Posterior vena cava (tissue), 2 donors: ENCODE measurements around the gene EYS. TPM values are rescaled to one million over a fixed set of nuclear protein-coding genes. Genes with fewer than 3 reads are reported as not detected.
"Not testable (repeated sequence)": the region's sequence is repeated elsewhere in the genome, so short reads cannot be mapped to it uniquely, and the experiment has no call there.

Experiments
- DNase-seq: peaks from one replicate; pipeline ENCODE4 v3.0.0-alpha.2; 2020; ENCODE audit warnings: low spot score
- intact Hi-C, 2 donors: fragments of 100-400 bp; cut with DNase I; formaldehyde crosslinking; loops; one replicate each; pipeline versions ENCODE4 v1.14.1 to v1.14.2; 2022 to 2023
- total RNA-seq, 2 donors: library from RNA; stranded (reverse); fragmentation: NEBNext Ultra II Directional; extraction: Animal tissue kit (Norgen Biotek cat#: 25700); gene quantifications; one replicate each; pipeline ENCODE4 v1.2.1, GENCODE V29; 2021
- donor health status: DM: yes; HTN: yes; CAD: no.
- donor health status: DM: yes; HTN: yes; CAD: no.

Gene EYS
- total RNA-seq, 2 donors from 2014 or later: not detected

DNA sequence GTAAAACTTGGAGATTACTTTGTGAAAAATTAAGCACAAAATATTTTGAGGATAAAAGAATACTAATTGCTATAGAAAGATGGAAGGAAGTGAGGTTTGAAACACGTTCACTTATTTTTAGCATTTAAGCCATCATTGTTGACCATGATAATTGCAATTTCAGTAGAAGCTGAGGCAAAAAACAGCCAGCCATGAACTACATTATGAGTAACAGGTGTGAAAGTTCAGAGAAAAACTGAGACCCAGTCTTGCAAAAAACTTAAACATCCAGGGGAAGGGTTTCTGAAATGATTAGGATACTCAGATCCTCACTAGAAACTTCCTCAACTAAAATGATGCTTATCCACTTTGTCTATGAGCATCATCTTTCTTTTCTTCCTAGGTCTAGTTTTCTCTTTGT is 1452.0 kb downstream of the EYS start:
- intact Hi-C loops: no loop called here
- DNase-seq: no peak

DNA sequence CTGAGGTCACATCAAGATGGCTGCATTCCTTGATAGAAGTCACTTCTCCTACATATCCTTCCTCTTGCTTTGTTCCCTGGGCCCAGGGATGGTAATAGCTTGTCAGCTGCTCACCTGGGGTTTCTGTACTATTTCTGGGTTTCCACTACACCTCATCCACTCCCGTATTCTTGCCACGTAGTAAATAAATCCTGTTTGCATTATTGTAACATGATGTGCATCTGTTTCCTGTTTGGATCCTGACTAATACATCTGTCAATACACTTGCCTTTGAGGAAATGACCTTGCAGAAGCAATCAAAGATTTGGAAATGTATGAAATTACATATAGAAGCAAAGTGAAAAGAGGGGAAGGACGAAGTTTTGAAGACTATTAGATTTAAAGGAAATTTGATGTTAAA is 1452.5 kb downstream of the EYS start:
- no peak for DNase-seq
- intact Hi-C loops: no loop called here

DNA sequence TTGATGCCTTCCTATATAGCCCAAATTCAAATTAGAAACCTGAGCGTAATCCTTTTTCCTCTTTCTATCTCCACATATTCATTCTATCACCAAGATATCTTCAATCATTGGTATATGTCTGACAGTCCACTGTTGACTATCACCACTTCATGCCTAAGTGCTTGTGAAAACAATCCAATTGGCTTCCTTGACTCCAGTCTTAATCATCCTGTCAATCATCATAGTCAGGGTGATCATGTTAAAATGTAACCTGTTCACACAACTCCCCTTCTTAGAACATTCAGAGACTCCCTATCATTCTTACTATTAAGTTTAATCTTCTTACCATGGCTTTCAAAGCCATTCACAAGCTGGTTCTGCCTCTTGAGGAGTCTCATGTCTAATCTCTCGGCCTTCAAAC is 1454.8 kb downstream of the EYS start:
- DNase-seq: no peak
- intact Hi-C loops: no loop called here

DNA sequence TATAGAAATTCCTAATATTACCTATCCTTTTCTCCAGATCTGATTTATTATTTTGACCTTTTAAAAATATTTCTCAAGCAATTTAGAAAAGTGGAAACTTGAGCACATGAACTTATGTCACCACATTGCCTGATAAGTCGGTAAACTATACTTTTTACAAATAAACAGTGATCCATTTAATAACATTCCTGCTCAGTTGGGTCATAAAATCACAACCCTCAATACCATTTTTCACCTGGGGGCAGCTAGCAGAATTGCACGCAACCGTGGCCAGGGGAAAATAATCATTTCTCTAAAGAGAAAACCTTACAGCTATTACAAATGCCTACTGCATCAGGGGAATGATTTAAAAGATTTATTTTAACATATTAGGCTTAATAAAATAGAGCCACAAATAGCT is 1456.9 kb downstream of the EYS start:
- DNase-seq: no peak
- intact Hi-C loops: no loop called here

DNA sequence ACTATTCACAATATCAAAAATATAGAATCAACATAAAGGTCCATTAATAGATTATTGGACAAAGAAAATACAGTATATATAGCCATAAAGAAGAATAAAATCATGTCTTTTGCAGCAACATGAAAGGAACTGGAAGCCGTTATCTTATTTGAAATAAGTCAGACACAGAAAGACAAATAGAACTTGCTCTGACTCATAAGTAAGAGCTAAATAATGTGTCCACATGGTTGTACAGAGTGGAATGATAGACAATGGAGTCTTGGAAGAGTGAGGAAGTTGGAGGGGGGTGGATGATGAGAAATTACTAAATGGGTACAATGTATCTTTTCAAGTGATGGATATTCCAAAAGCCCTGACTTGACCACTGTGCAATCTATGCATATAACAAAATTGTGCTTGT is 1457.9 kb downstream of the EYS start:
- DNase-seq: no peak
- intact Hi-C loops: no loop called here

DNA sequence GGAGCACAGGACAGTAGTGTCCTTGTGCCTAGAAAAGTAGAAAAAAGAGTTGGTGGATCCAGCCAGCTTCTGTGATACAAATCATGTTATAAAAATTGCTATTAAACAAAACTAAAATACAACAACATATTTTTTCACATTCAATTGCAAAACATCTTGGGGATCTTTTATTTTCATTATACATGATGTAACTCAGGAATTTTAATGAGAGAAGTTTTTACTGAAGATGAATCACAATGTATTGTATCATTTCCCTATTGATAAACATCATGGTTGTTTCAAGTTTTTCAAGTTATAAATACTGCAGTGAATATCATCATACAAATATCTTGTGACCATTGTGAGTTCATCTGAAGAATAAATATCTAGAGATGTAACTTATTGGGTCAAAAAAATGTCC is 1463.4 kb downstream of the EYS start:
- no peak for DNase-seq
- intact Hi-C loops: no loop called here

DNA sequence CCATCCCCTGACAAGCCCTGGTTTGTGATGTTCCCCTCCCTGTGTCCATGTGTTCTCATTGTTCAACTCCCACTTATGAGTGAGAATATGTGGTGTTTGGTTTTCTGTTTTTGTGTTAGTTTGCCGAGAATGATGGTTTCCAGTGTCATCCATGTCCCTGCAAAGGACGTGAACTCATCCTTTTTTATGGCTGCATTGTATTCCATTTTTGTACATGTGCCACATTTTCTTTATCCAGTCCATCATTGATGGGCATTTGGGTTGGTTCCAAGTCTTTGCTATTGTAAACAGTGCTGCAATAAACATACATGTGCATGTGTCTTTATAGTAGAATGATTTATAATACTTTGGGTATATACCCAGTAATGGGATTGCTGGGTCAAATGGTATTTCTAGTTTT is 1468.1 kb downstream of the EYS start:
- intact Hi-C loops, DNase-seq: not testable (repeated sequence)

DNA sequence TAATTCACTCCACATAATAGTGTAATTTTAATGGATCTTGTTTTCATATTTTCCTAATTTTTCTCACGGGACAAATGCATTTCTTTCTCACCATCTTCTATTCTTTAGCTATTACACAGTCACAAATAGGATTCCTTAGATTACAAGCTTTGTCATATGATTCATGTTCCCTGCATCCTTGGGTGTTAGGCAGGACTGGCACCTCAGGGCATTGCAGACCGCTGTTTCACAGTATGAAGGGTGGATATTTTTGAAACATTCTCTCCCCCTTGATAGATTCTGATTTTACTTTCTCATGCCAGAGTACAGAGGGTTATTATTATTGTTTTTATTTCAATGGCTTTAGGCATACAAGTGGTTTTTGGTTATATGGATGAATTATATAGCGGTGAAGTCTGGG is 1469.0 kb downstream of the EYS start:
- no peak for DNase-seq
- intact Hi-C loops: no loop called here

DNA sequence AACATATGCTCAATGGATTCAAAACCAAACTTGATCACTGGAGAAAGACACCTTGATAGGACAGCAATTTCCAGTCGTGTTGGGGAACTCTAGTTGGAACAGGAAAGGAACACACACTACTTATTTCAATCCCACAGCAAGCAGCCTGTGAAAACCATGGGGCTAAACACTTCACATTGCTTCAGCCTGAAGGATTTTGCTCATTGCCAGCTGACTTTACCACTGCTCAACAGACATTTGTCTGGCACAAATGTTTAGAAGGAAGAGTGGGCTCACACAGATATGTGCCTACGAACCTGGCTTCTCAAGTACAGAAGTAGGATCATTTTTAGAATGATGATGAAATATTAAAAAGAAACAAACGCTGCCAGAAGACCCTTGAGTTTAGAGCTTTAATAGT is 1473.3 kb downstream of the EYS start:
- no peak for DNase-seq
- intact Hi-C loops: no loop called here

DNA sequence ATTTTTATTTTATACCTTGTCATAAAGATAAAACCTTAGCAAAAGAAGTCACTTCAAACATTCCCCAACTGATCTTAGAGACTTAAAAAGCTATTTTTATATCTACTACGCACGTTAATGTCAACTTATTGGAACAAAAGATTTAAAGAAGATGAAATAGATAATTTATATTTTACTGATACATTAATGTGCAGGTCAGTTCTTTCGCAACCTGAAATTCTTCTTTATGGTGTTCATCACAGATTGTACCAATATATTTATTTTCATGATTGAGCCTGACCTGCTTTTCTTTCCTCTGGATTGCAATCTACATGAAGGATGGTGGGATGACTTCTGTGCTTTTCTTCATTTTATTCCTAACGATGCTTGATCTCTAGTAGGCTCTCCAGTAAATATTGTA is 1475.1 kb downstream of the EYS start:
- intact Hi-C loops: no loop called here
- DNase-seq: no peak

DNA sequence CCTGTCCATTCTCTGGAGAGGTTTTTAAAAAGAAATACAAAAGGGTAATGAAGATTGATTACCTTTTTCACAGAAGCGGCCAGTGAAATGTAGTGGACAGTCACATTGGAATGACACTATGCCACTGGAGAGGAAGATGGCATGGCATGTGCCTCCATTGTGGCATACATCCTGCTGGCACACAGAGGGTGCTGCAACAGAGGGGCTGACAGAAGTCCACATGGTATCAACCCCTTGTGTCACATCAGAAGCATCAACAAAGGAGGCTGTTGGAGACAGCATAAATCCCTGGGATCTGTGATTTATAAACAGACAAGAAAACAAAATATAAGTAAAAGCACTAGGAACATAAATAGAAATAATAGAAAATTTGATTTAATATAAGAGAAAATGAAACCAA is 1476.5 kb downstream of the EYS start:
- DNase-seq: no peak
- intact Hi-C loops: no loop called here

DNA sequence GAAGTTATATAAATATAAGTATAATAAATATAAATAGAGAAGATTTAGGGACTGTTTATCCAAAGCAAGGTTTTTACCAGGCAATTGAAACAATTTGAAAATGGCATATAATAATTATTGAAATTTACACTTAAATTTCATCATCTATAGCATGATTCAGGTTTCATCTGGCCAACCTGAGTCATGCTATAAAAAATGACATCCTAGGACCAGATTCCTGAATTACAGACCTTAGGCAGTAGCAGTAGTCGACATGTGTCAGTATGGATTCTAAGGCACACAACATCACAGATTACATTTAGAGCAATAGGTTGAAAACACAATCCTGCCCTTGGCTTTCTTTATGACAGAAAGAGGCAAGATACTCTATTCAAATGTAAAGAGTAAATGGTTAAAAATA is 1479.2 kb downstream of the EYS start:
- intact Hi-C loops: no loop called here
- no peak for DNase-seq

DNA sequence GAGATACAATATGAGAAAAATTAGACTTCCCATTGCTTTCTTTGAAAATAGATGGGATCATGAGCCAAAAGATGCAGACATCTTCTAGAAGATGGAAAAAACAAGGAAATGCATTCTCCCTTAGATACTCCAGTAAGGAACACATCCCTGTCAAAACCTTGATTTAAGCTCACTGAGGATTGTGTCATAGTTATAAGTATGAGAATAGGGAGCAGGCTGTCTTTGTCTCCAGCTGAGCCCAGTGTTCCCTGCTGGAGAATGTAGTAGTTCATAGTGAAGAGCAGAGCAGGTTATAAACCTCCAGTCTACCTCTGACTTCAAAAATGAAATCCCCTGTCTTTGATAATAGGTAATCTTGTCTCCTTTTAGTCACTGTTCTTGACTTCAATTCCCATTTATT is 1481.5 kb downstream of the EYS start:
- no peak for DNase-seq
- intact Hi-C loops: no loop called here

DNA sequence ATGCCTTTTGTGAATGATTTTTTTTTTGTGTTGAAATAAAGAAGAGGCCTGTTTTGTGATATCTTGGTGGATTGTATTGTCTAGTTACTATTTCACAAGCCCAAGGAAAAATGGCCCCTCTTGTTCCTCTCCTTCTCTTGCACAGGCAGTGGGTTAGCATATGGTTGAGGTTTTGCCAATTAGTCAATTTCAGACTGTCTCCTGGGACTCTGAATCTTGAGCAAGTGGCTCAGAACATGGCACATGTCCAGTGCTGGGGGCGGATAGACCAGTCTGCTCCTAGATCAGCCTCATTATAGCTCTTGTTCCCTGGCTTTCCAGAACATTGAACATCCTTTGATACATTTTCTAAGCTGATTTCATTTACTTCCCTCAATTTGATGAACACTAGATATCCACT is 1482.2 kb downstream of the EYS start:
- intact Hi-C loops: no loop called here
- DNase-seq: no peak

DNA sequence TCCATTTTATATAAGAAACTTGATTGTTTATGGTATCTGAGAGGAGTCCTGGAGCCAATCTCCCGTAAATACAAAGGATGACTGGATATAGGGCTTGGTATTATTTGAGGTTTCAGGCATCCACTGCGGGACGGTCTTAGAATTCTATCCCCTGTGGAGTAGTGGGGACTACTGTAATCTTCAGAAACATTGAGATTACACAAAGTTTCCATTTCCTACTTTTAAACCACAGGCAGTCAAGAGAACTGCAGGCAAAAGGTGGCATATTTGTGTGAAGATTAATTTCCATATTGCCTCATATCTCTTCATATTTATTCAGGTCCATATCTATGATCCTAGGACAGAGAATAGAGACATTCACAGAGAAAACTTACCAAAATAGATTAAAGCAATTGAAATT is 1485.2 kb downstream of the EYS start:
- no peak for DNase-seq
- intact Hi-C loops: no loop called here

DNA sequence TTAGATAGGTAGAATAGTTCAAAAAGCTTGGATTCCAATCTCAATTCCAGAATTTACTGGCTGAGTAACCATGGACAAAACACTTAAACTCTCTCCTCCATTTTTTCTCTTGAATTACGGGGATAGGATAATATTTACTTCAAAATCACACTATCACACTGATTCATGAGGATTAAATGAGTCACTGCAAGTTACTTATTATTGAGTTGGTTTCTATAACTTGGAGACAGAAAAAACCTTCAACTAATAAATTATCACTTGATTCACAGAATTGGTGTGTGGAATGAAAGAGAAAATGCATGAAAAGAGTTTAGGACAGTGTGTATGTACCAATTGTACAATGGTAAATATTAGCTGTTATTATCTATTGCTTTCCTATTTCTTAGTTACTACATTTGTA is 1486.2 kb downstream of the EYS start:
- intact Hi-C loops: no loop called here
- DNase-seq: no peak

DNA sequence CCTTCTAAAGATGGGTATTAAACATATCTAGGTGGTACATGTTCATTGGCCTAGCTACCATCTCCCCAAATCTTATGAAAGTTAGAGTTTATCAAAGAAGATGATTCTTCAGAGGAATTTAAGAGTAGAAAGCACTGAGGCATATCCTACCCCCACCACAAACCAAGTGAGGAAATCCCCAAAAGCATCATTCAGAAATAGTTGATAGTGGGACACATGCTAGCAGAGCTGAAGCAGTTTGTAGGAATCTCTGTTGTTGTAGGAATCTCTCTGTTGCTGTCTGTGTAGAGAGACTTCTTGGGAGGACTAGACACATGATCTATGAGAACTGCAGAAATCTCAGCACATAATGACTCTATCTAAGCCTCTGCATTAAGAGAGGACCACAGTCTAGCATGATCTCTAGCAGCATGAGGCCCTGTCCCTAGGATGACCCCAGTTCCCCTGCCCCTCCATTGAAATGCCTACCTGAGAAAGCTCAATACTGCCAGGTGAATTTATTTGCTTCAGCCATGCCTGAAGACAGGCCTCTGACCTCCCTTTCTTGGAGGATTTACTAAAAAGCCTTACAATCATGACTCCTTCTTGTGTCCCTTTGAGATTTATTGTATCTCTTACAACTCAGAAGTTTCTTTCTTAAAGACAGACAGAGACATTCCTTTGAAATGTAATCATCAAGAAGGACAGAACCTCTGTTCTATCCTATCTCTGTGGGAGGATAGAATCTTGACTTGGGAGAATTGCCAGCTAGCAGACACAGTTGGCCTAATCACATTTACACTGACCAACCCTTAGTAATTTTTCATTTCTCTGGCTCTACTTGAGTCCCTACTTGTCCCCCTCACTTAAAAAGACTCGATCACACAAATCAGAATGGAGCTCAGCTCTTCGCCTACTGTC is 1489.1 kb downstream of the EYS start:
- no peak for DNase-seq
- intact Hi-C loops: no loop called here

DNA sequence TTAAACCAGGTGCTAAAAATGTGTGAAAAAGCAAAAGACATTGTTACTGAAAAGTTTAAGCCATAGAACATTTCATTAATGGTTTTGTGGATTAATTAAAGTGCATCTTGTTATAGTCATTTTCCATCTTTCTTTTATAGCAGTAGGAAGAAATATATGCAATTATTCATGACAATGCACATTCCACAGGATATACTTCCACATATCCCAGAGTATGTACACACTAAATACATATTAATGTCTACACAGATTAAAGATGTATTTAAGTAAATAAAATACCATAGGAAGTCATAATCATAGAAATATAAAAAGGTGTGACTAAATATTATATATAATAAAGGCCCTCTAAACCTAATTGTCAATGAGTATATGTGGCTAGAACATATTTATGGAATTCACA is 1492.7 kb downstream of the EYS start:
- intact Hi-C loops: no loop called here
- DNase-seq: no peak

DNA sequence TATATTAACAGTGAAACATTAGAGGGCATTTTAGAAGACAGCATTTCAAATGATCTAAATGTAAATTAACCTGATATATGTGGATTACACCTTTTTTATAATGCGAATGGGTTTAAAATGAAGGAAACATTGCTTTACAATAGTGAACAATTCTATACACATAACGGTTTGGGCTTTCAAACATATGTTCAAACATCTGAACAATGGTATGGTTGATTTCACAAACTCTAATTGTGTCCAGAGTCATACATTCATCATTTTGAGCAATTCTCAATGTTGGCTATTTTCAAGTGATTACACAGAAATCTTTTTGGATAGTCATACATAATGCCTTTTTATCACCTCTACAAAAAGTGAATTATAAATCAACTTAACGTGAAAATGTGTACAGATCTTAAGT is 1493.3 kb downstream of the EYS start:
- intact Hi-C loops: no loop called here
- no peak for DNase-seq

DNA sequence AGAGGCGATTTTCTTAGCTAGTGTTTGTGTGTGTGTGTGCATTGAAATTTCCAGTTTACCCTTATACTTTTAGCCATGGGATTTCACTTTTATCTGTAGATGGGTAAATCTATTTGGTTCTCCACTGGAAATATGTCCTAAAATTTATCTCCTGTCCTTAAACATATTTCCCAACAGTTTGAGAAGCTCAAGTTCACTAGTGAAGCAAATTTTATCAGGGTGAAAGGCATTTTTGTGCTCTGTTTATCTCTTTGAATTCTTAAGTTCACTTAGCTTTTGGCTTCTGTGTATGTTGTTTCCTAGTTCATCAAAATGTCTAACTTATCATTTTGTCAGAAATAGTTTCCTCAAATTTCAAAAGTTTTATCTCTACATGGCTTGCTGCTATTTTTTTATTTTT is 1509.8 kb downstream of the EYS start:
- intact Hi-C loops: no loop called here
- DNase-seq: no peak

DNA sequence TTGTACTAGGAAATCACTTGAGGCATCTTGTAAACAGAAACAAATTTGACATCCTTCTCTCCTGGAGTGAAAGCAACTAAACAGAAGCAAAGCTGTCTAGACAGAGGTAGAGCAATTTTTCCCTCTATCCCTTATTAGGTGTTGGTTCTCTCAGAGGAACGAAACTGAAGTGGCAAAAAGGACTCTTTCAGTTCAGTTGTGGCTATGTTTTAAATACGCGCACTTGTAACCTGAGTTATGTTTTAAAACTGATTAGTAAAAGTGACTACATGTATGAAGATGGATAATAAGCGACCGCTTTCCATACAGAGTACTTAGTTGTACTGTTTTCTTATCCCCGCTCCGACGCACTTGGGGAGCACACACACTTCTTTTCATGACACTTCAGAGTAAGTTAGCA is 1520.4 kb downstream of the EYS start:
- intact Hi-C loops: no loop called here
- no peak for DNase-seq

DNA sequence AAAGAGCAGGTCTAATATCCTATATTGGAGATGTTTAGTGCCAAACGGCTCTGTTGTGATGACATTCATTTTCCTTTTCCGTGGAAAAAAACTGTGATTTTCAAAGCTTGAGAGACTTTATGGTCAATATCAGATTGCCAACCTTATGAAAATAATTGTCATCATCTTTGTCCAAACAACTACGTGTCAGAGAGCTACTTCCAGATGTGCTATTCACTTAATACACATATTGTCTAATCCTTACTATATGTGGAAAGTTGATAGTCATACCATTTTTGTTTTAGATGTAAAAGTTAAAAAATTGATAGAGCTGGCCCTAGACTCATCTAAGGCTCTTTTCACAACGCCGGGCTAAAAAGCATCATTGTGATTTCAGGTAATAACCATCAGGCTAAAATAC is 1521.4 kb downstream of the EYS start:
- intact Hi-C loops: no loop called here
- no peak for DNase-seq
